GM18519 (cell line): Measurements from ENCODE around the gene CCER1.

Experiments
- ATAC-seq: cut with Tn5 transposase; IDR thresholded peaks from one replicate; pipeline ENCODE4 v1.9.1; 2021; ENCODE audit warnings: mild to moderate bottlenecking, moderate library complexity; ENCODE audit not compliant: unreplicated experiment, low FRiP score

The CCER1 gene

GRCh38 chr12:90969851-90970250 is 14.9 kb upstream of the CCER1 start:
- no peak for ATAC-seq

DNA sequence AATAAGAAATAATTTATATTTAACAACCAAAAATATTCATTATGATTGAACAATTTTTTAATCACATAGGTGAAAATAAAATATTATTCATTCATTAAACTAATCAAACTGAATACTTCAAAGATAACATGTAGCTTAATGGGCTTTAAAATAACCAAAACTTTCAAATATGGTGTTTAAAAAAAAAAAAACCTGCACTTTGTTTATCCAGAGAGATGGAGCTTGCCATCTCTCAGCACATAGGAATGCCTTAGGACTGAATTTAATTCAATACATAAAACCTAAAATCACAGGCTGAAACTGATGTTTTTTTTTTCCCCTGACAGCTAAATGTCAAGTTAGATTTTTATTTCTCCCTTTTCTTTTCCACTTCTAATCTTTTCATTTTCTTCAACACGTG is 14.4 kb upstream of the CCER1 start:
- ATAC-seq = no peak

DNA sequence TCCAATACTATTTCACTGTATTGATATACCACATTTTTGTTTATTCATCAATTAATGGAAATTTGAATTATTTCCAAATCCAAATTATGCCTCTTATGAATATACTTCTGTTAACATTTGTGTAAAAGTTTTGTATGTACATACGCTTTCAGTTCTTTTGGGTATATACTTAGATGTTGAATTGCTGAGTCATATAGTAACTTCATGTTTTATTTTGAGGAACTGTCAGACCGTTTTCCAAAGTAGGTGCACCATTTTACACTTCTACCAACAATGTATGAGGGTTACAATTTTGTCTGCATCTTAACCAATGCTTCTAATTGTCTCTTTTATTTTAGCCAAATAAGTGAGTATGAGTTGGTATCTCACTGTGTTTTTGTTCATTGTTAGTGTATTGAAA is 10.2 kb upstream of the CCER1 start:
- ATAC-seq = peak; percentile 88

DNA sequence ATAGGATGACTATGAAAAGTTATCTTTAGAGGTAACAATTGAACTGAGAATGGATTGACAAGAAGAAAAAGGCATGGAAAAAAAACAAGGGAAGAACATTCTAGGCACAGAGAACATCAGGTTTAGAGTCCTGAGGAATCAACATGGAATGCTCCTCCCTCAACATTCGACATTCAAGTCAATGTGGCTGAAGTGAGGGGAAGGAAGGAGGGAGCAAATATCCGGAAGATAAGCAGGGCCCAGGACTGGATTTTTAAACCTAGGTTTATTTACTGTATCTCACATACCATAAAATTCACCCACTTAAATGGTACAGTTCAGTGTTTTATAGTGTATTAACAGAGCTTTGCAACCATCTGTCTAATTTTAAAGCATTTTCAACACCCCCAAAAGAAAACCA is 9.6 kb upstream of the CCER1 start:
- ATAC-seq = no peak

- no peak for ATAC-seq
These were observed 9.0 kb upstream of the CCER1 start for GRCh38 chr12:90963946-90964345.

DNA sequence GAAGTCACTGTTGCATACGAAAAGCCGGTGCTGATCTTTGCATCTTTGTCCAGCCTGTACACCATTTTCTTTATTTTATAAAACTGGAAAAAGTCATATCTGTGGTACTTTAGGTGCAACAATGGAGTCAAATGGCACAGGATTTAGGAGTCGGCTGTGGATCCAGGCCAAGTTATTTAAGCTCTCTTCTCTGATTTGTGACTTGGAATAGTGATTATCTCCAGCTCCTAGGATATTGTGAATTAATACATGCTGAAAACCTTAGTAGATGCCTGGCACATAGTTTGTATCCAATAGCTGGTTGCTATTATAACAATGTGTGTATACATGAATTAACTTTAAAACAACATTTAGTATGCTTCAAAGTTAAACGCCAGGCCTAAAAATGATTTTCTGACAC is 6.2 kb upstream of the CCER1 start:
- ATAC-seq = no peak

DNA sequence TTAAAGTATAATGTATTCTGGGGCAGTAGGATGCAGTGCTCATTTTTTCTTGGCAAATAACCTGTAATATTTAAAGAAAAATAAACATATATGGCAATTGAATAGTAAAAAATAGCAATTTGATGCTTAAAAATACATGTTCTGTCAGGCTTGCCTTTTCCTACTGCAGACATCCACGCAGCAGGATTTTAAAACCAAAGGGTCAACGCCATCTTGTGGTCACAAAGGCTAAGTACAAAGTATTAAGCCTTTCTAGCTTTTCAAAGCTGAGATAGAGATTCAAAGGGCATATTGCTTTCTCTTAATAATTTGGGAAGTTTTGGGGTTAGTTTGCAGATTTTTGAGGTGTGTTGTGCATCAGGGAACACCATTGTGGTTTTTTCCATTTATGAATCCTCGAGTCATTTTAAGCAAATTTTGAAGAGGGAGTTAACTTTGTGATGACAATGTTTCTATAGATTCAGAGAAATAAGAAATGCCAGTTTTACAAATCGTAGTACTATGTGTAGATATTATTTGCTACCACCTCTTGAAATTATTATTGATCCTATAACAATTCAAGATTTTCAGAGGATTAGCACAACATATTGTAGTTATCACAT is 4.7 kb upstream of the CCER1 start:
- peak; percentile 78 for ATAC-seq

DNA sequence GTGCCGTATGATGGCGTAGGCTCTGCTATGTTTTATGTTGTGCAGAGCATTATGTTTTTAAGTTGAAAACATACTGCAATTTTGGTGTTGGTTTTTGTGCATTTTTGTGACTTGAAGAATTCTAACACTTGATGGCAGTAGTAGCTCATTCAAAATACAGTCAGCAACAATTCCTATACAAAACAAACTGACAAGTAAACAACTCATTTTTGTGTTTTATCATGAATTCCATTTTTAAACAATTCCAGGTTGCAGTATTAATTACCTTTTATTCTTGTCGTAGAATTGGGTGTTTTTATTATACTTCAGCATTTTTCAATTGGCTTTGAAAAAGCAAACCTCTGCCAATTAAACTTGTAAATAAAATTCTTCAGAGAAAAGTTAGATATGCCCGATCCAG is 4.1 kb upstream of the CCER1 start:
- no peak for ATAC-seq

- no peak for ATAC-seq
These were observed 3.4 kb upstream of the CCER1 start for GRCh38 chr12:90958347-90958746.

- ATAC-seq = no peak
These were observed 548 bp downstream of the CCER1 start for GRCh38 chr12:90954428-90954827.

DNA sequence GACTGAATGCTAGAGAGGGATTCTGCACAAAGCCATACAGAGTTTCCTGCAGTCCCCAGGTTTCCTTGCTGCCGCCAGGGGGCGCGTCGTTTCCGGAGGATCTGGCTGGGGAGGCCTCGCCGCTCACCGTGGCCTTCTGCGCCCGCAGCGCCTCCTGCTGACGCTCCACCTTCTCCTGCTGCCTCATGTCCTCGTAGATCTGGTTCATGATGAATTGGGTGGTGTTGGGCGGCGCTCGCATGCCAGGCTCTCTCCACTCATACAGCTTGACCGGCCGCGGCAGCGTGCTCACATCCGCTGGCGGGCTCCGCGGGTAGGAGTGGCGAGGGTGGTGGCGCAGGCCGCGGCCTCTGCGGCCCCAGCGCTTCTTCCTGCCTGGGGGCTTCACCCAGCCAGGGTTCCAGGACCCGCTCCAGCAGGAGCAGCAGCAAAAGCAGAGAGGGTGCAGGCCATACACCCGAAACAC is 987 bp downstream of the CCER1 start:
- peak; percentile 67 for ATAC-seq

DNA sequence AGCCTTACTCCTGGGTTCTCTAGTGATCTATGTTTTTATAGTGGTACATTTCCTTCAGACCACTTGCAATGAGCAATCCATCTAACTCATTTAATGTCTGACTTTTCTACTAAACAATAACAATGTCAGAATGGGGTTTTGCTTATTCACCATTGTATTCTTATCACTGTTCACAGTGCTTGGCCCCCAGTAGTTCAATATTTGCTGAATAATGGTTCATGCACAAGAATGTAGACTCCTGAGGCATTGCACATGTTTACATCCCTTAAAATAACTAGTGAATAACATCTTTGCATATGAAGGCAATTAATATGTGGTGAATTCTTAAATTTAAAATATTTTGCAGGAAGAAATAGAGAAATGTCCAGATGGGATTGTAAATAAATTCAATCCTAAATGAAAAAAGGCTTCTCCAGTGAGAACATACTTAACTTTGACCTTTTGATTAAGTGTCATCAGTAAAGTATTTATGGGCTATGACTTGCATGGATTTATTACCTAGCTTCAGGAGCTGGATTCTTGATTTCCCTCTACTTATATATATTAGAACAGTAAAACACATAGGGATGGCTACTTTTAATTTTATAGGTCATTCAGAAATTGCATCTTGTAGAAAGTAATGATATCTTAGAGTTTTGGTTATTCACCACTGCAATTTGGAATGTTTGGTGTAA is 3.4 kb downstream of the CCER1 start:
- no peak for ATAC-seq

- no peak for ATAC-seq
These were observed 7.1 kb downstream of the CCER1 start for GRCh38 chr12:90947869-90948268.

DNA sequence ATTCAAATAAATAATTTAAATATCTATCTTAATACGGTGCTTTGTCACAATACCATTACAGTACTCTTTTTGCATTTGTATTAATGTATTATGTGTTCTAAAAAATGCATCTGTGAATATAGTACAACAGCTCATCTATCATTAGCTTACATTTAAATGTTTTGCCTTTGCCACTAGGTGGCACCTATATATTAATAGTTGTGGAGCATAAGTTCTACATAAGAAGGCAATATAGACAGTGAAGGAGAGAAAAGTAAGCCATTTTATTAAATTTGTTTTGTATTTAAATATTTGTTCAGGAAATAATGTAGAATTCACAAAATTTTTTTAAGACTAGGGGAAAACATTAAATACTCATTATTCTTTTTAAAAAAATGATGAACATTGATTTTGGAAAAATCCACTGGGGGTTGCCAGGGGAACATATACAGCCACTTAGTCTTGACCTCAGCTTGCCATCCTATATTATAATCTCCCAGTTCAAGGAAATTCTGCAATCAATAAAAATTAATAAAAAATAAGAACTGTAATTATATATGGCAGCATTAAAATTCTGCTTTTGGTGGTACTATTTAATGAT is 9.8 kb downstream of the CCER1 start:
- ATAC-seq = peak; percentile 88

GRCh38 chr12:90943255-90943654 is 11.7 kb downstream of the CCER1 start:
- ATAC-seq = no peak

DNA sequence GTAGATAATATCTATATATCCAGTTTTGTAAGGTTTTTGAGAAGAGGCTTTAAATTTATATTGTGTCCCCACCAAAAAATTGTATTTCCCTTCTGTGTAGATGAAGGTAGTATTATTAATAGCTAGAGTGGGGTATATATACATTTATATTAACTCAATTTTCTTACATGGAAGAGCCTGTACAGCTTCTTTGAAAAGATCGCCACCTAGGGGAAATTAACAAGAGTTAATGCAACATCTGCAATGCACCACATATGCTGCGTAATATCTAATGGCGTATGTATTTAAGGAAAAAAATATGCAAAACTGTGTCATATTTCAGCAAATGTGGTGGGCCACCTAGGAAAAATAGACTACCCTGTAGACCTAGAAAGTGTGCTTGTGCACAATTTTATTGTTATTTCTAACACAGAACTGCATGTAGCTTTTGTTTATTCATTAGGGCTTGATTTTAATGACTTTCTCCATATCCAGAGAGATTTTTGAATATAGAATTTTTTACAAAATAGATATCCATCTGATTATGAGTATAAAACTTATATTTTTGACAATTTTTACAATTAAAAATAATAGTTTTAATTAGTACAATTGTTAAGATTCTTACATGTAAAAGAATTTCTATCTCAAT is 14.0 kb downstream of the CCER1 start:
- ATAC-seq = peak; percentile 66

DNA sequence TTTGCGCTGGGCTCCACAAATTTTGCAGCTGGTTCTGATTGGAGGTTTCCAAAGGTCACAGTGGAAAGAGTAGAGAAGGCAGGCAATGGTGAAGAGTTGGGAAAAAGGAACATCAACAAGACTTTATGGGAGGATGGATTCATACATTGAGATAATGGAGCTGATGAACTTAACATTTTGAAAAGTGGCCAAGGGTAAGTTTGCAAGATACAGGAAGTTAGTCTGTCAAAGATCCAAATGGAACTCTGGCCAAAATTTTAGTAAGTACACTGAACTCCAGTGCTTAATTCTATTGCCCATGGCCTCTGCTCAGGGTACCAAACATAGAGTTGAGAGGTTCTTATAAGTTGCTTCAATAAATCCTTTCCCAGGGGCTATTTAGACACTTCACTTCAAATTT is 15.6 kb downstream of the CCER1 start:
- no peak for ATAC-seq

DNA sequence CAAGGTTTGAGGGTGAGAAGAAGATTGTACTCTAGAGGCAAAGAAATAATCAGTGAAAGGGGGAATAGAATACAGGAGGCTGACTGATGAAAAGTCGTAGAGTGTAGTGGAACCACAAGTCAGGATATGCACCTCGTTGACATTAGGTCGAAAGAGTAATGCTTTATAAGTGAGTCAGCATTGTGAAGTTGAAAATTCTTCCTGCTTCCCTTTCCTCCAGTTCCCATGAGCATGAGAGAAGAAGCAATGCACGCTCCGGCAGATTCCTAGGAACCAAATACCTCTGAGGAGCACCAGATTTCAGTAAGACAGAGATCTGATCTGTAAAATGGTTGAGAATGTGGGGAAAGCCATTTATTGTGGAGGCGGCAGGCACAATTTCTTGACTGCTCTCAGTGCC is 16.5 kb downstream of the CCER1 start:
- no peak for ATAC-seq

GRCh38 chr12:90937651-90938050 is 17.3 kb downstream of the CCER1 start:
- ATAC-seq = no peak

GRCh38 chr12:90936230-90937005 is 18.6 kb downstream of the CCER1 start:
- no peak for ATAC-seq

GRCh38 chr12:90925562-90925961 is 29.4 kb downstream of the CCER1 start:
- no peak for ATAC-seq
